ENCODE results near the gene NPC1L1. TPM values are rescaled to one million over a fixed set of nuclear protein-coding genes. Genes with fewer than 3 reads are reported as not detected.

Gene NPC1L1
- polyA plus RNA-seq (ENCODE audit: insufficient read length): 2.3 TPM
- long read RNA-seq, donor 1: 0 reads
- long read RNA-seq, donor 2, full-length matches to known transcripts: 1 of 1 reads
- long read RNA-seq, donor 2, partial matches to known transcripts: 0 of 1 reads
- long read RNA-seq, donor 2, other reads (novel, unspliced or antisense): 0 of 1 reads
- long read RNA-seq, donor 3: 0 reads
- long read RNA-seq, donor 4: 0 reads
- long read RNA-seq, donor 5, full-length matches to known transcripts: 1 of 1 reads
- long read RNA-seq, donor 5, partial matches to known transcripts: 0 of 1 reads
- long read RNA-seq, donor 5, other reads (novel, unspliced or antisense): 0 of 1 reads
- long read RNA-seq, donor 6: 0 reads
- long read RNA-seq, donor 7: 0 reads
- long read RNA-seq, donor 8: 0 reads

GRCh38 chr7:44541028-44541869 is at the start of gene NPC1L1:
Gene NPC1L1 (minus strand): TSS chr7:44541330. CDS start chr7:44541259, 71 bp downstream.
- DNase-seq: no peak

- DNase-seq: no peak
Measured at GRCh38 chr7:44590910-44591309, 49.8 kb upstream of the NPC1L1 start.

GRCh38 chr7:44587843-44588711 is 46.9 kb upstream of the NPC1L1 start:
- DNase-seq: no peak

- no peak for DNase-seq
Measured at GRCh38 chr7:44583146-44583865, 42.2 kb upstream of the NPC1L1 start.

GRCh38 chr7:44581879-44582603 is 40.9 kb upstream of the NPC1L1 start, which contains the start of gene TMED4:
Gene TMED4 (minus strand): TSS chr7:44582231. CDS start chr7:44582206, 25 bp downstream.
- peak; percentile 98 for DNase-seq

GRCh38 chr7:44580945-44581878 is 40.1 kb upstream of the NPC1L1 start:
- DNase-seq: no peak

- no peak for DNase-seq
Measured at GRCh38 chr7:44576228-44576627, 35.1 kb upstream of the NPC1L1 start.

- DNase-seq: no peak
Measured at GRCh38 chr7:44575054-44575453, 33.9 kb upstream of the NPC1L1 start.

GRCh38 chr7:44574287-44574872 is 33.2 kb upstream of the NPC1L1 start:
- no peak for DNase-seq

GRCh38 chr7:44573464-44574286 is 32.5 kb upstream of the NPC1L1 start, which contains the start of gene DDX56:
Gene DDX56 (minus strand): TSS chr7:44573908. CDS start chr7:44573895, 13 bp downstream.
- DNase-seq: peak; percentile 92

GRCh38 chr7:44572771-44573170 is 31.6 kb upstream of the NPC1L1 start:
- no peak for DNase-seq

GRCh38 chr7:44569959-44570358 is 28.8 kb upstream of the NPC1L1 start:
- DNase-seq: no peak

- DNase-seq: no peak
Measured at GRCh38 chr7:44568771-44569560, 27.8 kb upstream of the NPC1L1 start.

GRCh38 chr7:44567884-44568283 is 26.8 kb upstream of the NPC1L1 start:
- no peak for DNase-seq

- no peak for DNase-seq
Measured at GRCh38 chr7:44566680-44567079, 25.6 kb upstream of the NPC1L1 start.

- DNase-seq: no peak
Measured at GRCh38 chr7:44565795-44566559, 24.8 kb upstream of the NPC1L1 start.
